ENCODE results near the gene TDP2.

GRCh38 chr6:24692848-24693592 lies 26.3 kb upstream of the TDP2 start:
- TF ChIP-seq, protein P1, sequence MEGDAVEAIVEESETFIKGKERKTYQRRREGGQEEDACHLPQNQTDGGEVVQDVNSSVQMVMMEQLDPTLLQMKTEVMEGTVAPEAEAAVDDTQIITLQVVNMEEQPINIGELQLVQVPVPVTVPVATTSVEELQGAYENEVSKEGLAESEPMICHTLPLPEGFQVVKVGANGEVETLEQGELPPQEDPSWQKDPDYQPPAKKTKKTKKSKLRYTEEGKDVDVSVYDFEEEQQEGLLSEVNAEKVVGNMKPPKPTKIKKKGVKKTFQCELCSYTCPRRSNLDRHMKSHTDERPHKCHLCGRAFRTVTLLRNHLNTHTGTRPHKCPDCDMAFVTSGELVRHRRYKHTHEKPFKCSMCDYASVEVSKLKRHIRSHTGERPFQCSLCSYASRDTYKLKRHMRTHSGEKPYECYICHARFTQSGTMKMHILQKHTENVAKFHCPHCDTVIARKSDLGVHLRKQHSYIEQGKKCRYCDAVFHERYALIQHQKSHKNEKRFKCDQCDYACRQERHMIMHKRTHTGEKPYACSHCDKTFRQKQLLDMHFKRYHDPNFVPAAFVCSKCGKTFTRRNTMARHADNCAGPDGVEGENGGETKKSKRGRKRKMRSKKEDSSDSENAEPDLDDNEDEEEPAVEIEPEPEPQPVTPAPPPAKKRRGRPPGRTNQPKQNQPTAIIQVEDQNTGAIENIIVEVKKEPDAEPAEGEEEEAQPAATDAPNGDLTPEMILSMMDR (IDR thresholded peaks at IDR 0.05), result no peak
- TF ChIP-seq EZH2 (IDR thresholded peaks at IDR 0.05; ENCODE audit: borderline replicate concordance, insufficient read depth, low read depth, low read length, poor library complexity, severe bottlenecking), result no peak

Measured in B cell (primary cell).